Anterior cingulate cortex (tissue), 58 donors: ENCODE measurements around the gene TP53BP2.

ENCODE experiments used
- DNase-seq, 58 donors: peaks; one replicate each; lab custom pipeline; 2025; lab: John Stamatoyannopoulos, UW

Gene TP53BP2

GRCh38 chr1:223730479-223731132 lies 115.1 kb downstream of the TP53BP2 start:
- no peak for DNase-seq

GRCh38 chr1:223729906-223730305 lies 115.8 kb downstream of the TP53BP2 start:
- no peak for DNase-seq
